Stimulated activated CD8-positive, alpha-beta memory T cell treated with anti-CD3 and anti-CD28 coated beads, Interleukin-12 subunit alpha, Interleukin-12 subunit beta, amount 100 ng/mL, for 4 hours (primary cell): Measurements from ENCODE around the gene LIX1L.
"Not testable (repeated sequence)": the region's sequence is repeated elsewhere in the genome, so short reads cannot be mapped to it uniquely, and the experiment has no call there.

ENCODE experiments used
- DNase-seq: peaks from one replicate; pipeline ENCODE4 v3.0.0-alpha.2; 2020; ENCODE audit warnings: low read depth

LIX1L gene

GRCh38 chr1:145935708-145936107 is 22.1 kb downstream of the LIX1L start:
- DNase-seq = no peak

- DNase-seq = not testable (repeated sequence)
These were observed 25.3 kb downstream of the LIX1L start for GRCh38 chr1:145932522-145933009.

DNA sequence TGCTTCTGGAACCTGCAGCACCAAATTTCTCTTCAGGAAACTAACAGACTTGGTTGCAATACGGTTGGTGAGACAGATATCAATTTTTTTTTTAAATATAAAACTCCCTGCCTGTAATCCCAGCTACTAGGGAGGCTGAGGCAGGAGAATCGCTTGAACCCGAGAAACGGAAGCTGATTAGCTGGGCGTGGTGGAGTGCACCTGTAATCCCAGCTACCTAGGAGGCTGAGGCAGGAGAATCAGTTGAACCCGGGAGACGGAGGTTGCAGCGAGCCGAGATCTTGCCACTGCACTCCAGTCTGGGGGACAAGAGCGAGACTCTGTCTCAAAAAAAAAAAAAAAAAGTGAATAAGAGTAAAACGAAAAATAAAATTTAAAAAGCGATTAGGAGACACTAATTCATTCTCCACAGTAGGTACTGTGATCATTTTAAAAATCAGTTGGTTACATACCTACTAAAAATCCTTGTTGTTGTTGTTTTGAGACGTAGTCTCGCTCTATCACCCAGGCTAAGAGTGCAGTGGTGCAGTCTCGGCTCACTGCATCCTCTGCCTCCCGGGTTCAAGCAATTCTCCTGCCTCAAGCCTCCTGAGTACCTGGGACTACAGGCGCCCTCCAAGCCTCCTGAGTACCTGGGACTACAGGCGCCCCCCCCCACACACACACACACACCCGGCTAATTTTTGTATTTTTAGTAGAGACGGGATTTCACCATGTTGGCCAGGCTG is 29.7 kb downstream of the LIX1L start:
- DNase-seq = no peak

DNA sequence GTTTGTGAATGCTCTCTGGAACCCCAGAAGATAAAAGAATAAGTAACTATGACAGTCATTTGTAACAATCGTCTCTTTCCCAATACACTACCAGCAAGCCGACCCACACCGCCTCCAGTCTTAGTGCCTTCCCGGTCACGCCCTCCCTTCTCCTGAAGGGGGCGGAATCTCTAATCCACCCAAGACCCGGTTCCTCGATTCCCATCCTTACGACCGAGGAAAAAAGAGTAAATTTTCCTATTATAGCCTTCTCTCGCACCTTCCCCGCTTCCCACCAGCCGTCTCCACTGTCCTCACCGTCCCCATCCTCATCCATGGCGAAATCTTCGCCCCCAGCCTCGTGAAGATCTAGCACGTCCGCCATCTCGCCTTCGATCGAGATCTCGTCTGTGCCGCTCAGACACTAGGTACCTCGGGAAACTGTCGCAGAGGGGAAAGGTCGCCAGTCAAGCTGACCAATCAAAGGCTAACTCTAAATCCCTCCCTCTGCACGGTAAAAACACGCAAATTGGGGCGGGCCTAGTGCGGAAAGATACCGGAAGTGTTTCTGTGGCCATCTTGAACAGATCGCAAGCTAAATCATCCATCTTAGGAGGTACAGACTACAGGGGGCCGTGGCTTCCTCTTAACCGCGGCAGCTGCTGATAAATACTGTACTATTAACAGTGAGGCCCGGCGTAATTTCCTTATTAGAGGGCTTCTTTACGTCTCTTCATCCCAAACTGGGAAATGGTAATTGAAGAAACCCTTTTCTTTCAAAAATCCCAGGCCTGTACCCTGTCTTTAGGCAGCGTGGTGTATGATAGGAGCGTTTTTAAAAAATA is 30.5 kb downstream of the LIX1L start, which contains the start of gene RBM8A:
RBM8A (minus strand) TSS at position 422 of the 824 bp plus-strand sequence; CDS start at position 364, 58 bp downstream.
- DNase-seq = peak; percentile 83

DNA sequence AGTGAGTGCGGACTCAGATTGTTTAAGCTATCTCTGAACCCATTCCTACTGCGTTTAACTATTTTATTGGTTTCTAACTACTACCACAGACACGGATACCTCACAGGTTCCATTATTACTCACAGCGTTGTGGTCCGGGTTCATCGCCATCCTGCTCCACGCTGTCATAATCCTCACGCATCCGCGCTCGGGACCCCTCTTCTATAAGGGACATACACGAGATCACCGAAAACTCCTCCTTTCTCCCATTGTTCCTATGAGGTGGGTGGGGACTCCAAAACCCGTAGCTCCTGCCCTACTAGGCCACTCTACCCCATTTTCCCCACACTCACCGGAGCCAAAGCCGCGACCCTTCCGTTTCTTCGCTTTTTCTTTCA is 31.1 kb downstream of the LIX1L start:
- peak; percentile 13 for DNase-seq

DNA sequence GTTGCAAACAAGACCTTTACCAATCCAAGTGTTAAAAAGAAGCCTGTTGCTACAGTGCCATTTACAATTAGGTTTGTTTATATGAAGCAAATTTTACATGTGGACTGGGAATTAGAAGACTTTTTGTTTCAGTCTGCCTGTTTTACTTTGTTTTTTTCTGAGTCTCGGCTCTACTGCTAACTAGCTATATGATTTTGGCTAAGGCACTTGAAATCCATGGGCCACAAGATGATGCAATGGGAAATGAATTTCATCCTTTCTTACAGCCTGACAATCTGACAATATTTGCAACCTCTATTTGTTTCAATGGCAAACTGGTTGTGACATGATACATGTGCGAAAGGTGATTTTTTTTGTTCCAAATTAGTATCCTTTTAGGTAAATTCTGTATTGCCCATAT is 35.6 kb downstream of the LIX1L start:
- no peak for DNase-seq

DNA sequence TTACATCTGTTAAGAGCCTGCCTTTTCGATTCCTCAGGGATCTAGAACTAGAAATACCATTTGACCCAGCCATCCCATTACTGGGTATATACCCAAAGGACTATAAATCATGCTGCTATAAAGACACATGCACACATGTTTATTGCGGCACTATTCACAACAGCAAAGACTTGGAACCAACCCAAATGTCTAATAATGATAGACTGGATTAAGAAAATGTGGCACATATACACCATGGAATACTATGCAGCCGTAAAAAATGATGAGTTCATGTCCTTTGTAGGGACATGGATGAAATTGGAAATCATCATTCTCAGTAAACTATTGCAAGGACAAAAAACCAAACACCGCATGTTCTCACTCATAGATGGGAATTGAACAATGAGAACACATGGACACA is 37.5 kb downstream of the LIX1L start:
- not testable (repeated sequence) for DNase-seq

GRCh38 chr1:145918992-145919939 is 38.6 kb downstream of the LIX1L start:
- DNase-seq = no peak

- DNase-seq = peak; percentile 83
These were observed 39.4 kb downstream of the LIX1L start, which contains the start of gene PEX11B for GRCh38 chr1:145918144-145918991. Gene PEX11B (minus strand): TSS chr1:145918717. CDS start chr1:145918688, 29 bp downstream.

DNA sequence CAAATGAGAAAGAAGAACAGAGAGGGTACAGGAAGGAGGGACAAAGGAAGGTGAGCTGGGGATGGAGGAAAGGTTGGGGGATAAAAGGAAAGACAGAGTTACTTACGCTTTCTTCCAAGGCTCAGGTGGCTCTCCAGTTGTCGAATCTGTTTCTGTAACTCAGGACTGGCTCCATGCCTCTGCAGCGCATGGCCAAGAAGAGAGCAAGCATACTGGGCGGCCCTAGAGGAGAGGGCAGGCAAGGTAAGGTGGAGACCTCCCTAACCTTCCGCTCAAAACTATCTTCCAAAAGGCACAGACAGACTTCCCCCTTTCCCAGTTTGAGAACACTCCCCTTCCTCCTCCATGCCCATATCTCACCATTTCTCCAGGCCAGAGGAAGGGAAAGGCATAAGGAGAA is 40.2 kb downstream of the LIX1L start:
- no peak for DNase-seq

DNA sequence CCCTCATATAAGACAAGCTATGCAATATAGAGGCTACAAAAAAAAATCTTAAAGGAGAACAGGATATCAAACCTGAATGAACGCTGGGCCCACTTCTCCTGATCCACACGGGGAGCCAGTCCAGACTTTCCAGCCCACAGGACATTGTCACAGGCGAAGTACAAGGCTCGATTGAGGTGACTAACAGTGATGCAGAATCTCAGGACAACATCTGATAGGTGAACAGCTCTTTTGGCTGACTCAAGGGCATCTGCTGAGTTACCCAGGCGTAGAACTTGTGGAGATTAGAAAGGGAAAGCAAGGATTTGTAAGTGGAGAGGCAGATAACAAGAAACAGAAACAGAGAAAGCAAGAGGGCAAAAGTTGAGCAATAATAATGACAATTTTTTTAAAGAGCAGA is 41.1 kb downstream of the LIX1L start:
- DNase-seq = no peak

- no peak for DNase-seq
These were observed 45.6 kb downstream of the LIX1L start for GRCh38 chr1:145912128-145912641.

- no peak for DNase-seq
These were observed 49.2 kb downstream of the LIX1L start for GRCh38 chr1:145908653-145909052.

DNA sequence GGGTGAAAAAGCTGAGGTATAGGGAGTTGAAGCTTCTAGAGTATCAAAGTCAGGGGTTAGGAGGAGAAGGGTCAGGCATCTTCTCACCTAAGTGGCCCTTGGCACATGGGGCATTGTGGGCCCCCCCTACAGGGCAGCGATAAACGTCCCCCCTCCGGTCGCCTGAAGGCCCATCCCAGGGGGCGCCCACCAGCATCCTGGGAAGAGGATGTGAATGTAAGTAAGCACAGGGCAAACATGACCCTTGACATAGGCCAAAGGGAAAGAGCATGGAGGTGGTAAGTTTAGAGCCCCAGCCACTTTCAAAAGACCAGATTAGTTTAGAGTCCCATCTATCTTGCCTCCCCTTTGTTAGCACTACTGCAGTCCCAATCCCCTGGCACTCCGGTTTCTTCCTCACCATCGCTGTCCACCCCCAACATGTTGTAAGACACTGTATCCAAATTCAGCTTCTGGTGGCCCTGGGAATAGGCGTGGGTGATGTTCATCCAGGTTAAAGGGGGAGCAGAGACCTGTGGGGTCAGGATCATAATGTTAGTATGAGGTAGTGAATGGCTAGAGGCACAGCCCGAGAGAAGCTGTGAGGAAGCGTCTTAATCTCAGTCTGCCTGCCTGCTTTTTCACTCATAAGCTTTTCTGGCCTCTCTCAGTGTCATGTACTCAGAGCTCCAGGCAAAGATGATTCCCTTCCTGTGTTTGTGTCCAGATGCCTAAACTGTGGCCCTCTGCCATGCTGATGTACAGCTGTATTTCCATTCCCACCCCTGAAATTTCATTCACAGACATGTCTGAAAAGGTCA is 50.7 kb downstream of the LIX1L start:
- DNase-seq = no peak

DNA sequence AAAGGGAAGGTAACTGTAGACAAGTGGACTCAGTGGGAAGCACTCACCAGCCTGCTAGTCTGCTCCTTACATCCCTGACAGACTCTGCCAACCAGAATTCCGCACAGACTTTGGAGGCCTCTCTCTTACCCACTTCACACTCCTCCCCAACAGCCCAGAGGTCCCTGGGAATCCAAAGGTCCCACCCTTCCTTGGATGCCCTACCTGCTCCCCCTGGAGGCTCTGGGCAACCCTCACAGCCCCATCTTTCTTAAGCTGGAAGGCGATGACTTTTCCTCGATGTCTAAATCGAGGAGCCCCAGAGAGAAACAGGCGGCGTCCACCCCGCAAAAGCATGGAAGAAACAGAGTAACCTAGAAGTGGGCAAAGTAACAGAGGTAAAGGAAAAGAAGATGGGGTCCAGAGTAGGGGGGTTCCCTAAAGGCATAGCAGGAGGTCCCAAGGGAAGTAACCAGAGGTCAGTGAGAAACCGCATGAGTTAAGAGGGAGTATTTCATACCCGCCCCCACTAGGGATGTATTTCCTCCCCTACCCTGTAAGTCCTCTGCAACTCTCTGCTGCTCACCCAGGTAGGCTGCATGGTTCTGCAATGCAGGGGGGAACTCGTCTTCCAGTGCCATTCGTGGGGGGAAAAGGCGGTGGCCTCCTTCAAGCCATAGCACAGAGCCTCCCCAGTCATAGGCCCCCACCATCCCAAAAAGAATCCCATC is 56.4 kb downstream of the LIX1L start:
- no peak for DNase-seq

DNA sequence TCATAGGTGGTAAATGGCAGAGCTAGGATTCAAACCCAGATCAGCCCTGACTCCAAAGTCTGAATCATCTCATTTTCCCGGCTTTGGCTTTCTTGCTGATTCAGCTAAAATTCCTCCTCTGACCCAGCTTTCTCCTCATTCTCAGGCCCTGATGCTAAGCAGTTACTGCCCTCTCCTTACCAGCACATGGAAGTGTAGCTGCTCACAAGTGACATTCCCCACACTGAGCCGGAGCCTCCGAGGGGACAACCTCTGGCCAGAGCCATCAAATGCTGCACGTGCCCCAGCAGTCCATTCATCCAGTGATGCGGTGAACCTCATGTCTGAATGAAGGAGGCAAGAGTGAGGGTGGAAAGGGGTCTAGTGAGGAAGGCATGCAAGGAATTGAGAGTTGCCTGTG is 59.1 kb downstream of the LIX1L start:
- DNase-seq = no peak

DNA sequence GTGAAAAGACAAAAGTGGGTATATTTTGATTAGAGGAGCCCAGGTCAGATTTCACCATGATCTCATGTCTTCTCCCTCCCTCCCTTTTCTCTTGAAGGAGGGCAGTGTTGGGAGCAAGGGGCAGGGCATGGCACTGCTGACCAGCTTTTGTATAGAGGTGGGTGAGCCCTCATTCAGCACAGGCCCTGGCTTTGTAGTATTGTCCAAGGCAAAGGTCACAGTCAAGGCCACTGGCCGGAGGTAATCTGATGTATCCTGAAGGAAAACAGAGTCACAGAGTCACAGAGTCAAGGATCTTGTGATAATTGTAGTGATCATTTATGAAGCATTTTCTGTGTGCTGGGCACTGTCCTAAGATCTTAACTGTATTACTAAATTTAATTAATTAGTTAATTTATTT is 59.8 kb downstream of the LIX1L start:
- no peak for DNase-seq

- no peak for DNase-seq
These were observed 62.3 kb downstream of the LIX1L start for GRCh38 chr1:145895471-145895870.
